ENCODE data around the gene UBE2O. TPM values are rescaled to one million over a fixed set of nuclear protein-coding genes. Genes with fewer than 3 reads are reported as not detected.
A peak's percentile ranks its signal among the peaks of the same experiment; 100 is the strongest.

Gene UBE2O
- total and polyA plus RNA-seq, 2 experiments from 2014 or later = 28.5 to 62.6 TPM

GRCh38 chr17:76371656-76372628 is 81.0 kb downstream of the UBE2O start:
- H3K27me3 ChIP-seq = no peaks in the 10 kb centered on the region
- H3K27ac ChIP-seq = no peak overlapping the region
- H3K4me3 ChIP-seq = no peak overlapping the region
- H3K4me1 ChIP-seq (ENCODE audit: low read depth) = peaks cover 25% of the 10 kb centered on the region
- no peak for TF ChIP-seq CTCF (IDR thresholded peaks at IDR 0.05; ENCODE audit: low read depth, low read length)
- peak in 1 of 2 donors; percentile 89 for DNase-seq (ENCODE audit: low read depth in 1 of 2, low spot score in 1 of 2)
- H3K36me3 ChIP-seq = no peaks in the 10 kb centered on the region
- no peaks in the 10 kb centered on the region for H3K9me3 ChIP-seq (ENCODE audit: low read depth)

GRCh38 chr17:76370261-76370993 is 82.5 kb downstream of the UBE2O start:
- H3K4me1 ChIP-seq (ENCODE audit: low read depth) = peaks cover 21% of the 10 kb centered on the region
- peak; percentile 73 for TF ChIP-seq CTCF (IDR thresholded peaks at IDR 0.05; ENCODE audit: low read depth, low read length)
- no peaks in the 10 kb centered on the region for H3K36me3 ChIP-seq
- peak overlapping the region; percentile 37 for H3K27ac ChIP-seq
- no peak overlapping the region for H3K4me3 ChIP-seq
- peak in 1 of 2 donors; percentile 93 for DNase-seq (ENCODE audit: low read depth in 1 of 2, low spot score in 1 of 2)
- no peaks in the 10 kb centered on the region for H3K27me3 ChIP-seq
- no peaks in the 10 kb centered on the region for H3K9me3 ChIP-seq (ENCODE audit: low read depth)

GRCh38 chr17:76369804-76370203 is 83.1 kb downstream of the UBE2O start:
- H3K27me3 ChIP-seq = no peaks in the 10 kb centered on the region
- H3K4me1 ChIP-seq (ENCODE audit: low read depth) = peaks cover 19% of the 10 kb centered on the region
- no peak for TF ChIP-seq CTCF (IDR thresholded peaks at IDR 0.05; ENCODE audit: low read depth, low read length)
- peak in 1 of 2 donors; percentile 42 for DNase-seq (ENCODE audit: low read depth in 1 of 2, low spot score in 1 of 2)
- H3K4me3 ChIP-seq = no peak overlapping the region
- no peaks in the 10 kb centered on the region for H3K9me3 ChIP-seq (ENCODE audit: low read depth)
- H3K36me3 ChIP-seq = no peaks in the 10 kb centered on the region
- peak overlapping the region; percentile 37 for H3K27ac ChIP-seq

- Histone ChIP-seq H3K9me3 (ENCODE audit: low read depth) (no peaks in the 10 kb centered on the region), H3K4me3 (no peak overlapping the region), H3K27ac (peak overlapping the region; percentile 37), H3K27me3 (no peaks in the 10 kb centered on the region), H3K4me1 (ENCODE audit: low read depth) (peaks cover 18% of the 10 kb centered on the region), H3K36me3 (no peaks in the 10 kb centered on the region)
- DNase-seq (ENCODE audit: low read depth in 1 of 2, low spot score in 1 of 2) = no peak
- TF ChIP-seq CTCF (IDR thresholded peaks at IDR 0.05; ENCODE audit: low read depth, low read length) = no peak
Measured at GRCh38 chr17:76369379-76369778, 83.6 kb downstream of the UBE2O start.

- H3K27me3 ChIP-seq = no peaks in the 10 kb centered on the region
- no peak overlapping the region for H3K27ac ChIP-seq
- no peak for TF ChIP-seq CTCF (IDR thresholded peaks at IDR 0.05; ENCODE audit: low read depth, low read length)
- no peak overlapping the region for H3K4me3 ChIP-seq
- peak in 1 of 2 donors; percentile 53 for DNase-seq (ENCODE audit: low read depth in 1 of 2, low spot score in 1 of 2)
- H3K9me3 ChIP-seq (ENCODE audit: low read depth) = no peaks in the 10 kb centered on the region
- H3K36me3 ChIP-seq = no peaks in the 10 kb centered on the region
- peaks cover 10% of the 10 kb centered on the region for H3K4me1 ChIP-seq (ENCODE audit: low read depth)
Measured at GRCh38 chr17:76368545-76368944, 84.4 kb downstream of the UBE2O start.
